ENCODE measurements around the gene TMEM17.

DNA sequence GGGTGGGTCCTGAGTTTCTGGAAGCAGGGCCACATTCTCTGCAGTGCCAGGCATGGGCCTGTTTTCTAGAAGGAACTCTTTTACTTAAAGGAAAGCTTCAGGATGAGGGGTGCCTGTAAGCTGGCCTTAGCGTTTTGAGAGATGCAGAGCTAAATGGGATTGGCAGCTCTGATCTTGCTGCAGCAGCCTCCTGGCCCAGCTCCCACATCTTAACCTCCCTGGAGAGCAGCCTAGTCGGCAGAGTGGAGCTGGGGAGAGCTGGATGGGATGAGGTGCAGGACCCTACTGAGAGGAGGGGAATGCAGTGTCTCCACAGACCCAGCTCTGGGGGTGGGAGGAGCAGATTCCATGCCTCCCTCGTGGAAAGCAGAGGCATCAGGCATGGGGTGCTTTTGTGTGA, 52.0 kb downstream of the TMEM17 start:
- TF ChIP-seq, protein P1, sequence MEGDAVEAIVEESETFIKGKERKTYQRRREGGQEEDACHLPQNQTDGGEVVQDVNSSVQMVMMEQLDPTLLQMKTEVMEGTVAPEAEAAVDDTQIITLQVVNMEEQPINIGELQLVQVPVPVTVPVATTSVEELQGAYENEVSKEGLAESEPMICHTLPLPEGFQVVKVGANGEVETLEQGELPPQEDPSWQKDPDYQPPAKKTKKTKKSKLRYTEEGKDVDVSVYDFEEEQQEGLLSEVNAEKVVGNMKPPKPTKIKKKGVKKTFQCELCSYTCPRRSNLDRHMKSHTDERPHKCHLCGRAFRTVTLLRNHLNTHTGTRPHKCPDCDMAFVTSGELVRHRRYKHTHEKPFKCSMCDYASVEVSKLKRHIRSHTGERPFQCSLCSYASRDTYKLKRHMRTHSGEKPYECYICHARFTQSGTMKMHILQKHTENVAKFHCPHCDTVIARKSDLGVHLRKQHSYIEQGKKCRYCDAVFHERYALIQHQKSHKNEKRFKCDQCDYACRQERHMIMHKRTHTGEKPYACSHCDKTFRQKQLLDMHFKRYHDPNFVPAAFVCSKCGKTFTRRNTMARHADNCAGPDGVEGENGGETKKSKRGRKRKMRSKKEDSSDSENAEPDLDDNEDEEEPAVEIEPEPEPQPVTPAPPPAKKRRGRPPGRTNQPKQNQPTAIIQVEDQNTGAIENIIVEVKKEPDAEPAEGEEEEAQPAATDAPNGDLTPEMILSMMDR (IDR thresholded peaks at IDR 0.05), result no peak
- no peak for TF ChIP-seq POLR2A (IDR thresholded peaks at IDR 0.05)

All from thyroid gland (tissue), 4 donors.